Measurements from ENCODE around the gene GNAQ. TPM values are rescaled to one million over a fixed set of nuclear protein-coding genes. Genes with fewer than 3 reads are reported as not detected.

The GNAQ gene
- total and polyA plus RNA-seq, 2 of the 13 experiments (the other 11 are each of a cell fraction or from before 2014, with no cell fraction given), result 16.5 to 17.7 TPM

DNA sequence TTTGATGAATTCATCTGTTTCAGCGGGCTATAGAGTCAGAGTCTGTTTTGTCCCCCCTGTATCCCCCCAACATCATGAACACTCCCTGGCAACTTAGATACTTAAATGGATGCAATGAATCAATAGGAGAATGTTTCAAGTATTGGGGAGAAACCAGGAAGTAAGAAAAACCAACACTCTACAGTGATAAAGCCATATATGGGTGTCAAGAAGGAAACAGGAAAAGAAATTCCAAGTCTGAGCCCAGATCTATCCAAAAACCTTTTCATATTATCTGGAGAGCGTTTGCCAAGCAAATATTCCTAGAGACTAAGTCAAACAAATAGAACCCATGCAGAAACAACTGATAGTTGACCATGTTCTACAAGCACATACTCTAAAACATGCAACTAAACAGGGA, 2.3 kb upstream of the GNAQ start:
- H4K20me1 ChIP-seq (ENCODE audit: insufficient read depth, low read length), result 0 out of 2 replicates have a peak, but pooled peaks cover 5% of the 10 kb centered on the region
- in situ Hi-C loops (cut with HindIII; ENCODE audit: extremely low pct_ligation_motif_present, low pct_unique_long_range_greater_than_20kb) (loop anchor here (5.0 to 10.0 kb wide), 2 partner anchors 47 to 181 kb away; no protein-coding TSS in a partner anchor), intact Hi-C loops (cut with micrococcal nuclease; ENCODE audit: unreplicated experiment) (loop anchor here (5.0 to 10.0 kb wide), 2 partner anchors 261 to 282 kb away; partner anchors contain the start of gene PSAT1)
- no peak overlapping the region for H2AFZ ChIP-seq (ENCODE audit: low read length)
- no peak overlapping the region for H3K27ac ChIP-seq (ENCODE audit: extremely low read length, insufficient read depth, low read length)
- H3K27me3 ChIP-seq (ENCODE audit: control insufficient read depth in 1 of 2, insufficient read depth in 2 of 2, low read length in 2 of 2), result peaks cover 1 to 7% of the 10 kb centered on the region in 2 experiments; a peak in 3 of 5 replicates
- H3K4me3 ChIP-seq (replicated peaks in 1 of 3; ENCODE audit: insufficient read depth in 1 of 3, low read depth in 2 of 3, low read length in 3 of 3), result no peak overlapping the region
- no peak for FAIRE-seq
- DNase-seq (ENCODE audit: low spot score), result no peak
- H3K9me3 ChIP-seq (ENCODE audit: low read length), result no peaks in the 10 kb centered on the region
- peaks cover 37% of the 10 kb centered on the region for H3K4me1 ChIP-seq (ENCODE audit: insufficient read depth, low read length)
- no peaks in the 10 kb centered on the region for H3K36me3 ChIP-seq (replicated peaks in 1 of 2; ENCODE audit: control insufficient read depth in 1 of 2, insufficient read depth in 2 of 2, low read length in 2 of 2)
- WGBS (ENCODE audit: low lambda C conversion rate), result 53% methylated on average over 2 of the region's 2 CpGs
- POLR2A ChIA-PET, result no interaction called here
- CTCF ChIA-PET (ENCODE audit: low intra/inter-chr PET ratio, low total read pairs), result interaction anchor here (2.9 kb wide), 1 partner anchor 57 kb away, joined by 20 read pairs; no protein-coding TSS in a partner anchor
- peaks cover 22% of the 10 kb centered on the region for H3K79me2 ChIP-seq (ENCODE audit: insufficient read depth, low read length)
- no peak overlapping the region for H3K4me2 ChIP-seq (ENCODE audit: low read depth, low read length)
- no TSS peak for BruUV-seq (replicated peaks)
- no peak overlapping the region for H3K9ac ChIP-seq (ENCODE audit: insufficient read depth, low read depth, low read length)
- TF ChIP-seq ZBTB7B (CRISPR knock-in tag; IDR thresholded peaks at IDR 0.05) (no peak), ZNF775 (CRISPR knock-in tag; IDR thresholded peaks at IDR 0.05; ENCODE audit: borderline replicate concordance) (no peak), FOXA1 (IDR thresholded peaks at IDR 0.05) (no peak), FOXA1 (CRISPR knock-in tag; IDR thresholded peaks at IDR 0.05) (no peak), ZNF121 (CRISPR knock-in tag; IDR thresholded peaks at IDR 0.05) (no peak), BRCA1 (CRISPR knock-in tag; IDR thresholded peaks at IDR 0.05) (no peak), ZNF543 (CRISPR knock-in tag; IDR thresholded peaks at IDR 0.05) (no peak), ZSCAN9 (CRISPR knock-in tag; IDR thresholded peaks at IDR 0.05; ENCODE audit: borderline replicate concordance) (no peak), ETV6 (CRISPR knock-in tag; conservative IDR thresholded peaks at IDR 0.05) (no peak), ZNF205 (CRISPR knock-in tag; IDR thresholded peaks at IDR 0.05) (no peak), FOXP1 (IDR thresholded peaks at IDR 0.05) (no peak), FOXP1 (CRISPR knock-in tag; IDR thresholded peaks at IDR 0.05) (peak; percentile 31; the same call in 1 of the 2 replicates), KLF6 (CRISPR knock-in tag; IDR thresholded peaks at IDR 0.05) (no peak), SRF (IDR thresholded peaks at IDR 0.05; ENCODE audit: low read depth, low read length) (peak; percentile 83), CREM (IDR thresholded peaks at IDR 0.05) (no peak), CREM (CRISPR knock-in tag; IDR thresholded peaks at IDR 0.05) (no peak)
- TF ChIP-seq, protein P1, sequence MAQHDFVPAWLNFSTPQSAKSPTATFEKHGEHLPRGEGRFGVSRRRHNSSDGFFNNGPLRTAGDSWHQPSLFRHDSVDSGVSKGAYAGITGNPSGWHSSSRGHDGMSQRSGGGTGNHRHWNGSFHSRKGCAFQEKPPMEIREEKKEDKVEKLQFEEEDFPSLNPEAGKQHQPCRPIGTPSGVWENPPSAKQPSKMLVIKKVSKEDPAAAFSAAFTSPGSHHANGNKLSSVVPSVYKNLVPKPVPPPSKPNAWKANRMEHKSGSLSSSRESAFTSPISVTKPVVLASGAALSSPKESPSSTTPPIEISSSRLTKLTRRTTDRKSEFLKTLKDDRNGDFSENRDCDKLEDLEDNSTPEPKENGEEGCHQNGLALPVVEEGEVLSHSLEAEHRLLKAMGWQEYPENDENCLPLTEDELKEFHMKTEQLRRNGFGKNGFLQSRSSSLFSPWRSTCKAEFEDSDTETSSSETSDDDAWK (CRISPR knock-in tag; IDR thresholded peaks at IDR 0.05), result no peak
- TF ChIP-seq, protein P2, sequence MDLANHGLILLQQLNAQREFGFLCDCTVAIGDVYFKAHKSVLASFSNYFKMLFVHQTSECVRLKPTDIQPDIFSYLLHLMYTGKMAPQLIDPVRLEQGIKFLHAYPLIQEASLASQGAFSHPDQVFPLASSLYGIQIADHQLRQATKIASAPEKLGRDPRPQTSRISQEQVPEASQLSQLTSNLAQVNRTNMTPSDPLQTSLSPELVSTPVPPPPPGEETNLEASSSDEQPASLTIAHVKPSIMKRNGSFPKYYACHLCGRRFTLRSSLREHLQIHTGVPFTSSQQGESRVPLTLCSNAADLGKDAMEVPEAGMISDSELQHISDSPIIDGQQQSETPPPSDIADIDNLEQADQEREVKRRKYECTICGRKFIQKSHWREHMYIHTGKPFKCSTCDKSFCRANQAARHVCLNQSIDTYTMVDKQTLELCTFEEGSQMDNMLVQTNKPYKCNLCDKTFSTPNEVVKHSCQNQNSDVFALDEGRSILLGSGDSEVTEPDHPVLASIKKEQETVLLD (CRISPR knock-in tag; IDR thresholded peaks at IDR 0.05; ENCODE audit: low read depth), result no peak
- no peak for ATAC-seq

Data from HepG2 (cell line).